ENCODE results near the gene AGXT.
A peak's percentile ranks its signal among the peaks of the same experiment; 100 is the strongest.

Gene AGXT

DNA sequence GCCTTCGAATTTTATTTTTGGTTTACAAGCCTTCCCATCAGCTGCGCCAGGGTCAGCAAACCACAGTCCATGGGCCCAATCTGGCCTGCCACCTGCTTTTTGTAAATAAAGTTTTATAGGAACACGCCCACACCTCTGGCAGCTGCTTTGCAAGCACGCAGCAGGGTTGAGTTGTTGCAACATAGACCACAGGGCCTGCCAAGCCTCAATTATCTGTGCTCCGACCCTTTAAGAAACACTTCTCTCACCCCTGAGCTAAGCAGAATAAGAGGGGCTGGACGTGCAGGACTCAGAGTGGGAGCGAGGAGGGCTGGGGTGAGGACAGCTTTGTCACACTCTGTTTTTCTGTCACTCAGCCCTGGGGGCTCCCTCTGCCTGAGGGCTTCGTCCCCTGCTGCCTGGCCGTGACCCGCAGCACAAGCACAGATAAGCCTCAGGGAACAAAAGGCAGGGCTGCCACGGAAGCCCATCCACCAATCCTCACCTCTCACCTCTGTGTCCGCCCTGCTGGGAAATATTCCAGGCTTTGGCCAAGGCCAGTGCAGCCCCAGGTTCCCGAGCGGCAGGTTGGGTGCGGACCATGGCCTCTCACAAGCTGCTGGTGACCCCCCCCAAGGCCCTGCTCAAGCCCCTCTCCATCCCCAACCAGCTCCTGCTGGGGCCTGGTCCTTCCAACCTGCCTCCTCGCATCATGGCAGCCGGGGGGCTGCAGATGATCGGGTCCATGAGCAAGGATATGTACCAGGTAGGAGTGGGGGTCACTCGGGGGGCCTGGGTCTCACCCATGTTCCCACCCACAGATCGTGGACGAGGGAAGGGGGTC is at the start of gene AGXT:
TSS of gene AGXT (plus strand) at position 539 of the 823 bp plus-strand sequence. CDS start at position 581, 42 bp downstream.
- no peaks in the 10 kb centered on the region for H3K4me1 Mint-ChIP-seq
- H3K9me3 Mint-ChIP-seq = no peaks in the 10 kb centered on the region
- DNase-seq = no peak

DNA sequence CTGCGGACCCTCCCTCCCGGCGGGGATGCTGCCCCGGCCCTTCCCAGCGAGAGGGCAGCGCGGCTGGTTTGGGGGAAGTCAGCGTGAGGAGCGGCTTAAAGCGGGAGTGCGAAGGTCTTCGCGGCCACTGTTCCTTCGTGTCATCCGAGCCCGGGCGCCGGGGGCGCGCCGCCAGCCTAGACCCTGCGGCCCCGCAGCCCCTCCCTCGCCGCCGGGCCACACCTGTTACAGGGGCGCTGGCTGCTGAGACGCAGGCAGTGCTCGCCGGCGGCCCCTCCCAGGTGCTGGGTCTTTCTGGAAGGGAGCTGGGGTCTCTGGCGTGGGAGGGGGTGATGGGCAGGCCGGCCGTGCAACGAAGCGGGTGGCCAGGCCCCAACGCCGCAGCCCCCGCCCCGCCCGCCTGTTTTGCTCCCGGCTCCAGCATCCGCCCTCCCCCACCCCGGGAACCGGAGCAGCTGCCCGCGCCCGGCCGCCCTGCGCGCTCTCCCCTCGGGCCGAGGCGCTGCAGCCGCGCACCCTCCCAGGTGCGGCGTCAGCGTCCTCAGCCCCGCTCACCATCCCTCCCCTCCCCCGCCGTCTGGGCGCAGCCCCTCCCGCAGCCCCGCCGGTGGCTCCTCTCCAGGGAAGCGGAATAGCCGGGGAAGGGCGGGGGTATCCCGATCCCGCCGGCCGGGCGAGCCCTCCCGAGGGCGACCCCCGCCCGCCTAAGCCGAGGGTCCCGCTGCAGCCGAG is 49.3 kb upstream of the AGXT start:
- no peak for DNase-seq
- Mint-ChIP-seq H3K27me3 (peaks cover 52% of the 10 kb centered on the region), H3K4me1 (peaks cover 25% of the 10 kb centered on the region), H3K27ac (no peak overlapping the region), H3K4me3 (peak overlapping the region; percentile 66 to 68), H3K9me3 (peaks cover 2 to 11% of the 10 kb centered on the region in 2 donors)
- ATAC-seq = peak; percentile 14

More for the DNA sequence above, at the start of gene AGXT:
- Mint-ChIP-seq H3K27ac (no peak within 1 kb of the TSS), H3K27me3 (peaks cover 10% of the 10 kb centered on the region), H3K4me3 (no peak within 1 kb of the TSS)
- no peak for ATAC-seq

- ATAC-seq (peak; percentile 68), DNase-seq (peak; percentile 58 to 69)
- H3K4me1 Mint-ChIP-seq = peaks cover 25% of the 10 kb centered on the region
- H3K4me3 Mint-ChIP-seq = peak within 1 kb of the TSS; percentile 89 to 91
- peaks cover 0 to 8% of the 10 kb centered on the region in 2 donors for H3K9me3 Mint-ChIP-seq
- peak within 1 kb of the TSS; percentile 95 to 99 for H3K27ac Mint-ChIP-seq
- H3K27me3 Mint-ChIP-seq = peaks cover 59% of the 10 kb centered on the region
Measured at GRCh38 chr2:240819858-240820606, 48.6 kb upstream of the AGXT start, which contains the start of gene KIF1A. Gene KIF1A, minus strand, starts transcription at chr2:240820219. Its CDS starts 22,467 bp downstream, at chr2:240797752.

DNA sequence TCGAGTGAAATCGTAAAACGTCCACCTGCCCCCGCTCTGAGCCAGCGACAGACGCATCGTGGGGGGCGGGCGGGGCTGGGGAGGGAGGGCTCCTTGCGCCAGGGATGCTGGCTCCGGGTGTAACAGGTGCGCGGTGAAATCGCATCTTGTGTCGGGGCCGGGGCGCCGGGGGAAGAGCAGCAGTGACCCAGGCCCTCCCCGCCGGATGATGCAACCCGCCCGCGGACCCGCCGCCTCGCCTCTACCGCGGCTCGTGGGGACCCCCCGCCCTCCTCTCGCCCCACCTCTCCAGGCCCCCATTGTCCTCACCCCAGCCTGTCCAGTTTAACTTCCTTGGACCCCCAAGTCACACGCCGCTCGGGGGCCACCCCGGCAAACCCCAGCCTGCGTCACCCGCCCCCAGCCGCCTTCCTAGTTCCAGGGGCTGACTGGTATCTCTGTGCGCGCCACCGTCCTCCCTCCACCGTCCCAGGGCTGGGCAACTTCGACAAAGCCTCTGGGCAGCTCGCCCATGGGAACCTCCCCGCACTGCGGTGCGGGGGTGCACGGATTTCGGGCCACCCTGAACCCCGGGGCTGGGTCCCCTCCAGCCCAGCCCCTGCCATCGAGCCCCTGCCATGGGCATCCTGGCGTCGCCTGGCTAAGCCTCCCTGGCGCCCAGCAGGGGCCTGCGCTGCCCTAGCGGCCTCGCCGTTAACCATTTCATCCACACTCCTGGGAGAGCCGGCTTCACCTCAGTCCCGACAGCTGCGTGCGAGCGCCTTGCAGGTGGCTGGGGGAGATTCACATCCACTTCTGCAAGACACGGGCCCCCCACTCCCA is 47.8 kb upstream of the AGXT start:
- peaks cover 0 to 8% of the 10 kb centered on the region in 2 donors for H3K9me3 Mint-ChIP-seq
- H3K4me1 Mint-ChIP-seq = peaks cover 25% of the 10 kb centered on the region
- DNase-seq = peak; percentile 65 to 66
- peak; percentile 74 for ATAC-seq
- H3K27ac Mint-ChIP-seq = peak overlapping the region; percentile 95 to 99
- H3K4me3 Mint-ChIP-seq = peak overlapping the region; percentile 89 to 91
- peaks cover 67% of the 10 kb centered on the region for H3K27me3 Mint-ChIP-seq

- no peak for DNase-seq
Measured at GRCh38 chr2:240821429-240821778, 47.2 kb upstream of the AGXT start.

DNA sequence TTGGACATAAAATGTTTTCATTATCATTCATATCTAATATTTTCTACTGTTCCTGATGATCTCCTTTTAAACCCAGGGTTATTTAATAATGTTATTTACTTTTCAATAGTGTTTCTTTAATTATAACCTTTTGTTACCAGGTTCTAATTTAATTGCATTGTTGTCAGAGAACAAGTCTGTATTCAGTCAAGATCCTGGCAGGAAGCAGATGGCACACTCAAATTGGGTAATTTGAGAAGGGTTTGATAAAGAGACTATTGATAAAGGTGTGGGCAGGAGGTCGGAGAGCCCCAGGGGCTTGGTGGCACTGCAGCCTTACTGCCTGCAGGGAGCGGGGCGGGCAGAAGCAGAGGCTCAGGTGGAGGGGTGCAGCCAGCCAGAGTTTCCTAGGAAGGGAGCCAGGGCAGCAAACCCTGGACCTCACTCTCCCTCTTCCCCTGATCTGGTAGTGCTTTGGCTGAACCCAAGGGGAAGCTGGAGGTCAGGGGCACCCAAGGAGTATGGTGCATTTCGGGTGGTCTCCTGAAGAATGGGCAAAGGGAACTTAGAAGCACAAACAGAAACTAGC is 46.3 kb upstream of the AGXT start:
- DNase-seq (no peak), ATAC-seq (no peak)
- H3K27me3 Mint-ChIP-seq = peaks cover 82% of the 10 kb centered on the region
- H3K9me3 Mint-ChIP-seq = peaks cover 0 to 8% of the 10 kb centered on the region in 2 donors
- H3K4me1 Mint-ChIP-seq = peaks cover 25% of the 10 kb centered on the region
- H3K27ac Mint-ChIP-seq = peak overlapping the region in 1 of 2 donors; percentile 59
- H3K4me3 Mint-ChIP-seq = peak overlapping the region in 1 of 2 donors; percentile 89

More at GRCh38 chr2:240821429-240821778, 47.2 kb upstream of the AGXT start:
- H3K27ac Mint-ChIP-seq = peak overlapping the region; percentile 92 to 99
- no peak for ATAC-seq
- H3K4me1 Mint-ChIP-seq = peaks cover 25% of the 10 kb centered on the region
- H3K27me3 Mint-ChIP-seq = peaks cover 73% of the 10 kb centered on the region
- peaks cover 0 to 8% of the 10 kb centered on the region in 2 donors for H3K9me3 Mint-ChIP-seq
- peak overlapping the region; percentile 89 to 91 for H3K4me3 Mint-ChIP-seq

DNA sequence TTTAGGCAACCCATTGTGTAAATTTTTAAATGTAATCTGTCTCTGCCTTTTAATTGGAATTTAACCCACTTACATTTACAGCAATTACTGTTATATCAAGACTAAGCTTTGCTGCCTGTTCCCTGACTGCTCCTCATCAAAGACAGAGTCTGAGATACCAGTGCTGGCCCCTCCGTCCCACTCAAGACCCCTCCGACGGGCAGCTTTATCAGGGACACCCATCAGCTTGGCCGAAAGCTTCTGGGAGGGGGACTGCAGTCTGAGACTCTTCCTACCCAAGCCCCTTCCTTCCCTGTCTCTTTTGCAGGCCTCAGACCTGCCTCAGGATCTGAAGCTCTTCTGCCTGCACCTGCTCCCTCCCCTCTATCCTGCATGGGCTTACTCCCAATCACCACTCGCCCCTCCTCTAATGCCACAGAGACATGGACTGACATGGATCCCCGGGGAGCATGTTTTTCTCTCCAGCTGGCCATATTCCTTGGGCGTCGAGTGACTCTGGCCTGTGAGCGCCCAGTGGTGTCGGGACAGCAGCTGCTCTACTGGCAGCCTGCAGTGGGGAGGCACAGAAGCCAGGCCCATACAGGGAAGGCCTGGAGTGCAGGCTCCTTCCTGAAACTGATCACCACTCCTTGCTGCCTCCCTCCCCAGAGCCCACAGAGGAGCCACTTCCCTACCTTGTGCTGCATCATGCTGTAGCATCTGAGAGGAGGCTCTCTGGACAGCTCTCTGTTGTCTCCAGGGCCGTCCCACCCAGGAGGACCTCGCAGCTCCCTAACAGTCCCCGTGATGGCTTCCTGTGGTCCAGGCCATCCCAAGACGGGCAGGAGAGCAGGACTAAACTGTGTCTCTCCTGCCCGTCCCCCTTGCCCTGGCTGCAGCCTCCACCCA is 44.9 kb upstream of the AGXT start:
- Mint-ChIP-seq H3K27ac (no peak overlapping the region), H3K9me3 (peaks cover 0 to 8% of the 10 kb centered on the region in 2 donors), H3K4me1 (peaks cover 20% of the 10 kb centered on the region), H3K4me3 (no peak overlapping the region), H3K27me3 (peaks cover 83% of the 10 kb centered on the region)
- DNase-seq (no peak), ATAC-seq (no peak)

- ATAC-seq = no peak
- Mint-ChIP-seq H3K9me3 (peaks cover 0 to 8% of the 10 kb centered on the region in 2 donors), H3K27me3 (peaks cover 98% of the 10 kb centered on the region), H3K4me1 (peaks cover 18% of the 10 kb centered on the region), H3K4me3 (no peak overlapping the region), H3K27ac (no peak overlapping the region)
- DNase-seq = no peak
Measured at GRCh38 chr2:240825476-240825875, 43.1 kb upstream of the AGXT start.

- DNase-seq (no peak), ATAC-seq (no peak)
- Mint-ChIP-seq H3K27ac (peak overlapping the region in 1 of 2 donors; percentile 46), H3K9me3 (no peaks in the 10 kb centered on the region), H3K4me3 (peak overlapping the region; percentile 82 to 84), H3K27me3 (peaks cover 50% of the 10 kb centered on the region), H3K4me1 (peaks cover 20% of the 10 kb centered on the region)
Measured at GRCh38 chr2:240831594-240832204, 36.9 kb upstream of the AGXT start.

DNA sequence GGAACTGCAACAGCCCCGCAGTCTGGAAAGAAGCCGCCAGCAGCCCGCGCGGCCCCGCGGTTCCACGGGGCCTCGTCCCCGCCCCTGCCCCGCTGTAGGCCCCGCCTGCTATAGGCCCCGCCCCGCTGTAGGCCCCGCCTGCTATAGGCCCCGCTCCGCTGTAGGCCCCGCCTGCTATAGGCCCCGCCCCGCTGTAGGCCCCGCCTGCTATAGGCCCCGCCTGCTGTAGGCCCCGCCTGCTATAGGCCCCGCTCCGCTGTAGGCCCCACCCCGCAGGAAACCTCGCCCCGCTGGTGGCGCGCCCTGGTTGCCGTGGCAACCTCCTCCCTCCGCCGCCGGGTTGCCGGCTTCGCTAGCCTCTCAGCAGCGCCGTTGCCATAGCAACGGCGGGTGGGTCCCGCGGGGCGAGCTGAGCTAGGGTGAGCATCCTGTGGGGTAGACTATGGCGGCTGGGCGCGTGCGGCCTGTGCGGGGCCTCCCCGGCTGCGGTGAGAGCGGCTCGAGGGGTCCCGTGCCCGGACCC is 36.4 kb upstream of the AGXT start:
- no peaks in the 10 kb centered on the region for H3K9me3 Mint-ChIP-seq
- DNase-seq = peak; percentile 99
- H3K4me1 Mint-ChIP-seq = peaks cover 20% of the 10 kb centered on the region
- H3K4me3 Mint-ChIP-seq = peak overlapping the region; percentile 82 to 84
- H3K27me3 Mint-ChIP-seq = peaks cover 44% of the 10 kb centered on the region
- H3K27ac Mint-ChIP-seq = peak overlapping the region in 1 of 2 donors; percentile 95
- peak; percentile 91 for ATAC-seq

DNA sequence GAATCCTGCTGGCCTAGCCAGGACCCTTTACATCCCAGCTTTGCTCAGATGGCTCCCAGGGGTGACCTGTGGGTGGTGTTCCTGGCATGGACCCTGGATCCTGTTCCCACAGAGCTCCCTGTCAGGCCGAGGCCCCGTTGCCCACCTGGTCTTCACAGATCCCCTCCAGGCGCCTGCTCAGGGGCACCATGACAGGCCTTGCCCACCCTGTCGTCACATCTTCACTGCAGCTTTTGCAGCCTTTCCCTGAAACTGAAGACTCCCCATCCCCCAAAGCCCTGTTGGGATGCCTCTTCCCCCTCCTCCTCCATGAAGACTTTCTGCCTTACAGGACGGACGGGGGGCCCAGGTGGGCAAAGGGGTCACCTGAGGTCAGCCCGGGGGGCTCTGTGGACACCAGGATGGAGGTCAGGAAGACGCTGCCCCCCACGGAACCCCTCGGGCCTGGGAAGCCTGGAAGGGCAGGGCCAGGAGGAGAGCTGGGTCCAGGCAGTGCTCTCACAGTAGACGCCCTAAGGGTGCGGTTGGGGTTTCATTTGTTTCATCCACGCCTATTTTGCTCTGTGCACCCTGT is 35.6 kb upstream of the AGXT start:
- peaks cover 37% of the 10 kb centered on the region for H3K27me3 Mint-ChIP-seq
- H3K4me1 Mint-ChIP-seq = peaks cover 20% of the 10 kb centered on the region
- ATAC-seq (no peak), DNase-seq (no peak)
- no peak overlapping the region for H3K4me3 Mint-ChIP-seq
- H3K27ac Mint-ChIP-seq = no peak overlapping the region
- H3K9me3 Mint-ChIP-seq = no peaks in the 10 kb centered on the region

DNA sequence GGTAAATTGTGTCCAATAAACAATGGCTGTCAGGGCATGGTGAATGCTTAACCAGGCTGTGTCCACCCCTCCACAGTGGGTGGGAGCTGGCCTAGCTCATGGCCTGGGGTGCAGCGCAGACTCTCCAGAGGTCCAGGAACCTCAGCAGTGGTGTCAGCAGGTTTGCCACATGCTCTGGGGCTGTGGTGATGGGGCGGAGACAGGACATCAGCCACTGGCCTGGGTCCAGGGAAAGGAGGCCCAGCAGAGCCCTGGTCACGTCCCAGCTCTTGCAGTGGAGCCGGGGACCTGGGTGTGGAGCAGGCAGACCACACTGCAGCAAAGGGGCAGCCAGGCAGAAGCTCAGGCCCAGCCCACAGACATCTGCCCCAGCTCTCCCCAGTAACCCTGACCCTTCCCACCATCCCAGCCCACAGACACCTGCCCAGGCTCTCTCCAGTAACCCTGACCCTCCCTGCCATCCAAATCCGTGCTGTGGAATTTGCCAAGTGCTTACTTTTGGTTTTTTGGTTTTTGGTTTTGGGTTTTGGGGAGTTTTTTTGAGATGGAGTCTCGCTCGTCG is 34.8 kb upstream of the AGXT start:
- Mint-ChIP-seq H3K27me3 (peaks cover 29% of the 10 kb centered on the region), H3K9me3 (no peaks in the 10 kb centered on the region), H3K27ac (no peak overlapping the region), H3K4me1 (peaks cover 20% of the 10 kb centered on the region), H3K4me3 (no peak overlapping the region)
- DNase-seq = no peak
- no peak for ATAC-seq

All from stimulated activated naive CD8-positive, alpha-beta T cell treated with anti-CD3 and anti-CD28 coated beads, Interleukin-15, amount 100 ng/mL, for 72 hours (primary cell).